Measurements from ENCODE around the gene STK40. TPM values are rescaled to one million over a fixed set of nuclear protein-coding genes. Genes with fewer than 3 reads are reported as not detected.

STK40 gene
- total and polyA plus RNA-seq, 8 donors, result 21.2 to 68.1 (median 37.6) TPM

GRCh38 chr1:36355811-36356210 lies 29.9 kb downstream of the STK40 start:
- intact Hi-C loops (cut with DNase I), result no loop called here
- H3K9me3 ChIP-seq, result no peaks in the 10 kb centered on the region
- TF ChIP-seq, protein P1, sequence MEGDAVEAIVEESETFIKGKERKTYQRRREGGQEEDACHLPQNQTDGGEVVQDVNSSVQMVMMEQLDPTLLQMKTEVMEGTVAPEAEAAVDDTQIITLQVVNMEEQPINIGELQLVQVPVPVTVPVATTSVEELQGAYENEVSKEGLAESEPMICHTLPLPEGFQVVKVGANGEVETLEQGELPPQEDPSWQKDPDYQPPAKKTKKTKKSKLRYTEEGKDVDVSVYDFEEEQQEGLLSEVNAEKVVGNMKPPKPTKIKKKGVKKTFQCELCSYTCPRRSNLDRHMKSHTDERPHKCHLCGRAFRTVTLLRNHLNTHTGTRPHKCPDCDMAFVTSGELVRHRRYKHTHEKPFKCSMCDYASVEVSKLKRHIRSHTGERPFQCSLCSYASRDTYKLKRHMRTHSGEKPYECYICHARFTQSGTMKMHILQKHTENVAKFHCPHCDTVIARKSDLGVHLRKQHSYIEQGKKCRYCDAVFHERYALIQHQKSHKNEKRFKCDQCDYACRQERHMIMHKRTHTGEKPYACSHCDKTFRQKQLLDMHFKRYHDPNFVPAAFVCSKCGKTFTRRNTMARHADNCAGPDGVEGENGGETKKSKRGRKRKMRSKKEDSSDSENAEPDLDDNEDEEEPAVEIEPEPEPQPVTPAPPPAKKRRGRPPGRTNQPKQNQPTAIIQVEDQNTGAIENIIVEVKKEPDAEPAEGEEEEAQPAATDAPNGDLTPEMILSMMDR (IDR thresholded peaks at IDR 0.05), result no peak
- no peaks in the 10 kb centered on the region for H3K27me3 ChIP-seq
- peak in 1 of 4 donors; percentile 6 for ATAC-seq
- no peak overlapping the region for H3K4me3 ChIP-seq
- peaks cover 7 to 38% (median 11%) of the 10 kb centered on the region in 3 donors for H3K36me3 ChIP-seq
- WGBS, 2 donors, result 74 to 78% methylated on average over 4 of the region's 4 CpGs
- no peak for FAIRE-seq
- no peaks in the 10 kb centered on the region for H3K4me1 ChIP-seq
- no peak overlapping the region for H3K27ac ChIP-seq
- no peak for DNase-seq

- no peak overlapping the region for H3K27ac ChIP-seq
- H3K9me3 ChIP-seq, result no peaks in the 10 kb centered on the region
- DNase-seq (no peak), ATAC-seq (no peak), FAIRE-seq (no peak)
- peaks cover 7 to 45% (median 11%) of the 10 kb centered on the region in 3 donors for H3K36me3 ChIP-seq
- no peak overlapping the region for H3K4me3 ChIP-seq
- TF ChIP-seq, protein P1 (IDR thresholded peaks at IDR 0.05), result no peak
- no peaks in the 10 kb centered on the region for H3K4me1 ChIP-seq
- no peaks in the 10 kb centered on the region for H3K27me3 ChIP-seq
- 92 to 96% methylated on average over 11 of the region's 11 CpGs for WGBS, 2 donors
- intact Hi-C loops (cut with DNase I), result no loop called here
Observed at GRCh38 chr1:36354486-36354885, 31.2 kb downstream of the STK40 start.

- peaks cover 7 to 48% (median 13%) of the 10 kb centered on the region in 3 donors for H3K36me3 ChIP-seq
Observed at GRCh38 chr1:36352910-36353878, 32.5 kb downstream of the STK40 start.

GRCh38 chr1:36352125-36352909 lies 33.4 kb downstream of the STK40 start:
- no peak for DNase-seq
- TF ChIP-seq, protein P1 (IDR thresholded peaks at IDR 0.05), result no peak
- Histone ChIP-seq H3K4me1 (no peaks in the 10 kb centered on the region), H3K4me3 (no peak overlapping the region), H3K27ac (no peak overlapping the region), H3K27me3 (no peaks in the 10 kb centered on the region), H3K36me3 (peaks cover 7 to 50% (median 19%) of the 10 kb centered on the region in 3 donors), H3K9me3 (no peaks in the 10 kb centered on the region)
- ATAC-seq, result no peak
- FAIRE-seq, result no peak
- intact Hi-C loops (cut with DNase I), result no loop called here
- WGBS, 2 donors, result 81 to 84% methylated on average over 13 of the region's 13 CpGs

More at GRCh38 chr1:36352910-36353878, 32.5 kb downstream of the STK40 start:
- Histone ChIP-seq H3K27ac (no peak overlapping the region), H3K4me3 (no peak overlapping the region), H3K9me3 (no peaks in the 10 kb centered on the region), H3K4me1 (no peaks in the 10 kb centered on the region), H3K27me3 (no peaks in the 10 kb centered on the region)
- TF ChIP-seq, protein P1 (IDR thresholded peaks at IDR 0.05), result no peak
- WGBS, 2 donors, result 84 to 87% methylated on average over 15 of the region's 15 CpGs
- ATAC-seq, result no peak
- DNase-seq, result no peak
- no peak for FAIRE-seq
- intact Hi-C loops (cut with DNase I), result no loop called here

Measured in pancreas (tissue), 10 donors.